H1 (cell line): Measurements from ENCODE around the gene STRIP2. TPM values are rescaled to one million over a fixed set of nuclear protein-coding genes. Genes with fewer than 3 reads are reported as not detected.

Source experiments
- CTCF ChIA-PET: fragments of 300-600 bp; sonication (Branson Sonifier 250); formaldehyde crosslinking; loops from one replicate; lab custom pipeline; 2021; ENCODE audit not compliant: partially characterized antibody; lab: Charles Lee
- POLR2A ChIA-PET: fragments of 300-600 bp; sonication (Branson Sonifier 250); formaldehyde crosslinking; loops from one replicate; lab custom pipeline; 2021; ENCODE audit warnings: inconsistent platforms; ENCODE audit not compliant: partially characterized antibody; lab: Charles Lee
- DNase-seq, 2 experiments: peaks; one replicate each; pipeline versions ENCODE4 v3.0.0 to v3.0.0-alpha.2; 2010 to 2022; ENCODE audit warnings: low spot score in 2 of 2, low read depth in 1 of 2, mixed read lengths in 1 of 2
- FAIRE-seq: peaks from 2 replicates; lab custom pipeline; 2011; peaks lifted over from hg19 to GRCh38; lab: Jason Lieb, UNC
- H2AFZ ChIP-seq: 2 replicates; pipeline ENCODE4 v1.8.1; 2012; ENCODE audit warnings: low read length, inconsistent platforms
- H2AK5ac ChIP-seq: 2 replicates; pipeline ENCODE4 v1.6.1; 2013; ENCODE audit warnings: low read depth, low read length
- H2BK120ac ChIP-seq: replicated peaks from 2 replicates; pipeline ENCODE3; 2013; ENCODE audit warnings: low read depth, low read length, inconsistent platforms
- H2BK12ac ChIP-seq: 2 replicates; pipeline ENCODE4 v1.6.1; 2013; ENCODE audit warnings: low read depth, low read length
- H2BK15ac ChIP-seq: 2 replicates; pipeline ENCODE4 v1.6.1; 2013; ENCODE audit warnings: low read length
- H2BK20ac ChIP-seq: 2 replicates; pipeline ENCODE4 v1.6.1; 2013; ENCODE audit warnings: low read length
- H2BK5ac ChIP-seq: 2 replicates; pipeline ENCODE4 v1.6.1; 2013; ENCODE audit warnings: low read depth, low read length
- H3K14ac ChIP-seq: 2 replicates; pipeline ENCODE4 v1.6.1; 2013; ENCODE audit warnings: inconsistent platforms; ENCODE audit not compliant: insufficient read length
- H3K18ac ChIP-seq: 2 replicates; pipeline ENCODE4 v1.6.1; 2013; ENCODE audit warnings: low read length; ENCODE audit errors: extremely low read depth
- H3K23ac ChIP-seq: 2 replicates; pipeline ENCODE4 v1.6.1; 2013; ENCODE audit warnings: inconsistent platforms; ENCODE audit not compliant: insufficient read length
- H3K23me2 ChIP-seq: 2 replicates; pipeline ENCODE4 v1.6.1; 2013; ENCODE audit warnings: low read depth, low read length
- H3K27ac ChIP-seq: 2 replicates; pipeline ENCODE4 v1.6.1; 2011; ENCODE audit warnings: low read depth, low read length, inconsistent platforms
- H3K27me3 ChIP-seq, 4 experiments: replicated peaks in 1 of 4; 1 replicate in 1 of 4; 2 replicates in 3 of 4; pipeline versions ENCODE4 v1.6.1 to v1.8.1; 2011 to 2013; ENCODE audit warnings: low read length in 3 of 4, mild to moderate bottlenecking in 3 of 4, inconsistent platforms in 2 of 4, mixed read lengths in 2 of 4, moderate library complexity in 1 of 4; ENCODE audit not compliant: control insufficient read depth in 3 of 4, insufficient read depth in 3 of 4; ENCODE audit errors: extremely low read depth in 1 of 4
- H3K36me3 ChIP-seq, 4 experiments: 2 replicates each; pipeline versions ENCODE4 v1.6.1 to v1.8.1; 2011 to 2013; ENCODE audit warnings: mild to moderate bottlenecking in 4 of 4, low read length in 3 of 4, moderate library complexity in 2 of 4, control low read depth in 1 of 4, inconsistent platforms in 1 of 4; ENCODE audit not compliant: insufficient read depth in 4 of 4, control insufficient read depth in 2 of 4
- H3K4ac ChIP-seq: replicated peaks from 2 replicates; pipeline ENCODE3; 2013; ENCODE audit warnings: low read length, low read depth, mixed read lengths, inconsistent platforms; ENCODE audit not compliant: insufficient read length
- H3K4me1 ChIP-seq, 4 experiments: replicated peaks in 1 of 4; 1 replicate in 1 of 4; 2 replicates in 3 of 4; pipeline versions ENCODE4 v1.6.1 to v1.8.1; 2011 to 2013; ENCODE audit warnings: low read length in 3 of 4, inconsistent platforms in 2 of 4, mixed read lengths in 1 of 4; ENCODE audit not compliant: insufficient read depth in 4 of 4, control insufficient read depth in 3 of 4
- H3K4me2 ChIP-seq, 2 experiments: 2 replicates each; pipeline versions ENCODE4 v1.6.1 to v1.8.1; 2011 to 2013; ENCODE audit warnings: low read depth in 2 of 2, low read length in 2 of 2, control low read depth in 1 of 2, inconsistent platforms in 1 of 2, mild to moderate bottlenecking in 1 of 2; ENCODE audit not compliant: insufficient read depth in 1 of 2
- H3K4me3 ChIP-seq, 4 experiments: fragments of 200-600, 300-600 bp in 1 of 4; sonication (generic), shearing (Covaris generic), sonication (Bioruptor Twin) in 1 of 4; 2 replicates each; pipeline versions ENCODE4 v1.5.1 to v1.8.1; 2011 to 2016; ENCODE audit warnings: low read length in 4 of 4, low read depth in 3 of 4, control low read depth in 2 of 4, inconsistent platforms in 2 of 4, mild to moderate bottlenecking in 2 of 4, mixed read lengths in 1 of 4, moderate library complexity in 1 of 4; ENCODE audit not compliant: insufficient read depth in 2 of 4; ENCODE audit errors: extremely low read depth in 1 of 4
- H3K56ac ChIP-seq: replicated peaks from 2 replicates; pipeline ENCODE3; 2013; ENCODE audit warnings: low read depth, mild to moderate bottlenecking, mixed read lengths, low read length, inconsistent platforms; ENCODE audit not compliant: insufficient read length
- H3K79me1 ChIP-seq: 2 replicates; pipeline ENCODE4 v1.6.1; 2013; ENCODE audit warnings: low read depth, low read length, control low read depth
- H3K79me2 ChIP-seq, 2 experiments: 2 replicates each; pipeline versions ENCODE4 v1.6.1 to v1.8.1; 2012 to 2013; ENCODE audit warnings: low read length in 2 of 2, mild to moderate bottlenecking in 2 of 2, inconsistent platforms in 1 of 2; ENCODE audit not compliant: insufficient read depth in 2 of 2, control insufficient read depth in 1 of 2
- H3K9ac ChIP-seq, 4 experiments: replicated peaks in 1 of 4; 1 replicate in 1 of 4; 2 replicates in 3 of 4; pipeline versions ENCODE4 v1.6.1 to v1.8.1; 2011 to 2013; ENCODE audit warnings: low read depth in 3 of 4, low read length in 3 of 4, control low read depth in 2 of 4, mild to moderate bottlenecking in 2 of 4, moderate library complexity in 2 of 4, inconsistent platforms in 1 of 4; ENCODE audit errors: extremely low read depth in 1 of 4
- H3K9me3 ChIP-seq, 2 experiments: 2 replicates each; pipeline versions ENCODE4 v1.6.1 to v1.8.1; 2012 to 2013; ENCODE audit warnings: mild to moderate bottlenecking in 2 of 2, moderate library complexity in 2 of 2, control low read depth in 1 of 2, inconsistent platforms in 1 of 2, low read depth in 1 of 2, low read length in 1 of 2, mixed read lengths in 1 of 2; ENCODE audit not compliant: insufficient read depth in 2 of 2
- H4K20me1 ChIP-seq, 2 experiments: replicated peaks in 1 of 2; 2 replicates each; pipeline versions ENCODE3 to v1.8.1; 2011 to 2013; ENCODE audit warnings: inconsistent platforms in 2 of 2, low read length in 2 of 2, mild to moderate bottlenecking in 1 of 2; ENCODE audit not compliant: insufficient read depth in 2 of 2, control insufficient read depth in 1 of 2
- H4K5ac ChIP-seq: 2 replicates; pipeline ENCODE4 v1.6.1; 2013; ENCODE audit warnings: low read length, low read depth, mixed read lengths, inconsistent platforms; ENCODE audit not compliant: insufficient read length
- H4K8ac ChIP-seq: 2 replicates; pipeline ENCODE4 v1.8.0; 2013; ENCODE audit warnings: mild to moderate bottlenecking, moderate library complexity, low read length, inconsistent platforms; ENCODE audit not compliant: insufficient read depth; ENCODE audit errors: extremely low read depth
- H4K91ac ChIP-seq: replicated peaks from 2 replicates; pipeline ENCODE3; 2013; ENCODE audit warnings: low read length, mixed read lengths, inconsistent platforms; ENCODE audit not compliant: insufficient read length
- ASH2L ChIP-seq: fragments of 200-600, 300-600 bp; sonication (generic); IDR thresholded peaks from one replicate; pipeline ENCODE4 v1.7.1; 2017; ENCODE audit warnings: low read length
- CHD1 ChIP-seq: IDR thresholded peaks from 2 replicates; pipeline ENCODE4 v1.6.1; 2012; ENCODE audit warnings: low read depth, low read length, improper control_type of control experiment
- E2F6 ChIP-seq: IDR thresholded peaks from 2 replicates; pipeline ENCODE4 v1.6.1; 2012; ENCODE audit warnings: inconsistent platforms
- NRF1 ChIP-seq: IDR thresholded peaks from 2 replicates; pipeline ENCODE4 v1.6.1; 2011; ENCODE audit warnings: mild to moderate bottlenecking, low read depth, low read length, improper control_type of control experiment
- RXRA ChIP-seq: IDR thresholded peaks from 2 replicates; pipeline ENCODE4 v1.6.1; 2011; ENCODE audit warnings: low read depth, mild to moderate bottlenecking, low read length, moderate library complexity; ENCODE audit not compliant: insufficient read depth
- YY1 ChIP-seq: IDR thresholded peaks from 2 replicates; pipeline ENCODE4 v1.6.1; 2011; ENCODE audit warnings: low read depth, mild to moderate bottlenecking, low read length
- WGBS, 2 experiments: shearing (Covaris generic) in 1 of 2; methylation state at CpG; one replicate each; pipeline versions ENCODE4 v1.1.6 to v1.1.7; 2013 to 2015; ENCODE audit warnings: low lambda C conversion rate in 2 of 2, mixed read lengths in 2 of 2, inconsistent platforms in 1 of 2, low coverage in 1 of 2, missing lambda C conversion rate in 1 of 2; ENCODE audit not compliant: insufficient replicate concordance in 2 of 2, insufficient coverage in 1 of 2, insufficient read length in 1 of 2; ENCODE audit errors: extremely low coverage in 1 of 2, missing lambda C conversion rate in 1 of 2; 5-methylcytosine and 5-hydroxymethylcytosine counted together
- polyA plus RNA-seq, 7 experiments: library from polyadenylated mRNA; depleted of rRNA in 3 of 7; stranded (reverse) in 5 of 7; unstranded in 2 of 7; fragments of >200 nt in 5 of 7; fragments of 200-250 nt in 2 of 7; gene quantifications; 1 replicate in 5 of 7; 2 replicates in 1 of 7; 4 replicates in 1 of 7; pipeline versions ENCODE4 v1.2.1 to v1.2.3, GENCODE V29; 2011 to 2013; ENCODE audit warnings: missing spikeins in 2 of 7, mixed read lengths in 2 of 7
- total RNA-seq: library from RNA; stranded (reverse); fragmentation: NEBNext Ultra II Directional; extraction: Animal tissue kit (Norgen Biotek cat#: 25700); gene quantifications from 2 replicates; pipeline ENCODE4 v1.2.1, GENCODE V29; 2021

STRIP2 gene
- total and polyA plus RNA-seq, 2 of the 8 experiments (the other 6 are each of a cell fraction or from before 2014, with no cell fraction given) = 5.3 to 8.2 TPM

DNA sequence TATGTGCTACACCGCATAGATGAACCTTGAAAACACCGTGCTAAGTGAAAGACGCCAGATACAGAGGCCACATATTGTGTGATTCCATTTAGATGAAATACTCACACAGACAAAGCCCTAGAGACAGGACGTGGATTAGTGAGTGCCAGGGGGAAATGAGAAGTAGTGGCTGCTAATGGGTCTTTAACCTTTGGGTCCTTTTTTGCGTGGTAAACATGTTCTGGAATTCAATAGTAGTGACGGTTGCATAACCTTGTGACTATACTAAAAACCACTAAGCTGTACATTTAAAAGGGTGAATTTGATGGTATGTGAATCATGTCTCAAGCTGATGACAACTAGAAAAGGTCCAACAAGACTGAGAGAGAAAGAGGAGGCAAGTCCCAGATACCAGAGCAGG is 83.7 kb downstream of the STRIP2 start:
- Histone ChIP-seq H3K36me3 (no peaks in the 10 kb centered on the region), H3K23me2 (no peaks in the 10 kb centered on the region), H2BK5ac (no peak overlapping the region), H3K14ac (no peak overlapping the region), H3K79me1 (no peaks in the 10 kb centered on the region), H2AK5ac (no peak overlapping the region), H2BK15ac (no peak overlapping the region), H4K20me1 (no peaks in the 10 kb centered on the region), H3K4me2 (no peak overlapping the region), H4K91ac (no peak overlapping the region), H4K8ac (no peak overlapping the region), H3K56ac (no peak overlapping the region), H3K23ac (no peak overlapping the region), H3K27ac (no peak overlapping the region), H3K79me2 (no peaks in the 10 kb centered on the region), H3K4me1 (peaks cover 4 to 12% (median 8%) of the 10 kb centered on the region in 4 experiments), H3K27me3 (no peaks in the 10 kb centered on the region; a peak in 1 of 7 replicates), H2BK12ac (no peak overlapping the region), H3K18ac (peak overlapping the region; percentile 32; the same call in 1 of the 2 replicates), H4K5ac (no peak overlapping the region), H2BK20ac (0 out of 2 replicates have a peak overlapping the region, but pooled peaks have one; percentile 80), H3K4me3 (no peak overlapping the region), H3K9me3 (no peaks in the 10 kb centered on the region), H2AFZ (no peak overlapping the region), H3K9ac (no peak overlapping the region), H2BK120ac (no peak overlapping the region), H3K4ac (no peak overlapping the region)
- no peak for DNase-seq
- no peak for FAIRE-seq
- POLR2A ChIA-PET = no interaction called here
- WGBS, 2 experiments = 95% methylated on average over 6 of the region's 6 CpGs; no CpG with 5 or more reads in 1 of the 2 experiments
- CTCF ChIA-PET = interaction anchor here (0.9 kb wide), 1 partner anchor 7 kb away, joined by 3 read pairs; no protein-coding TSS in a partner anchor
- TF ChIP-seq CHD1 (no peak), E2F6 (peak; percentile 59; the same call in 1 of the 2 replicates), YY1 (no peak), RXRA (no peak), ASH2L (no peak), NRF1 (no peak)
